ENCODE data around the gene CCDC33. TPM values are rescaled to one million over a fixed set of nuclear protein-coding genes. Genes with fewer than 3 reads are reported as not detected.

The CCDC33 gene
- total and polyA plus RNA-seq, 2 donors from 2014 or later = 0.63 TPM; not detected in 1

GRCh38 chr15:74283368-74283767 is 47.2 kb downstream of the CCDC33 start:
- H3K4me1 ChIP-seq (ENCODE audit: control insufficient read depth in 2 of 3, insufficient read depth in 2 of 3, low read depth in 1 of 3, low read length in 3 of 3) = no peaks in the 10 kb centered on the region
- no peak for FAIRE-seq
- no peaks in the 10 kb centered on the region for H3K36me3 ChIP-seq (ENCODE audit: control insufficient read depth in 2 of 3, insufficient read depth in 3 of 3, low read length in 3 of 3)
- no peaks in the 10 kb centered on the region for H3K9me3 ChIP-seq (ENCODE audit: control insufficient read depth in 2 of 3, insufficient read depth in 1 of 3, low read length in 3 of 3)
- no peak overlapping the region for H3K4me3 ChIP-seq (ENCODE audit: low read length in 3 of 3)
- TF ChIP-seq, protein P1, sequence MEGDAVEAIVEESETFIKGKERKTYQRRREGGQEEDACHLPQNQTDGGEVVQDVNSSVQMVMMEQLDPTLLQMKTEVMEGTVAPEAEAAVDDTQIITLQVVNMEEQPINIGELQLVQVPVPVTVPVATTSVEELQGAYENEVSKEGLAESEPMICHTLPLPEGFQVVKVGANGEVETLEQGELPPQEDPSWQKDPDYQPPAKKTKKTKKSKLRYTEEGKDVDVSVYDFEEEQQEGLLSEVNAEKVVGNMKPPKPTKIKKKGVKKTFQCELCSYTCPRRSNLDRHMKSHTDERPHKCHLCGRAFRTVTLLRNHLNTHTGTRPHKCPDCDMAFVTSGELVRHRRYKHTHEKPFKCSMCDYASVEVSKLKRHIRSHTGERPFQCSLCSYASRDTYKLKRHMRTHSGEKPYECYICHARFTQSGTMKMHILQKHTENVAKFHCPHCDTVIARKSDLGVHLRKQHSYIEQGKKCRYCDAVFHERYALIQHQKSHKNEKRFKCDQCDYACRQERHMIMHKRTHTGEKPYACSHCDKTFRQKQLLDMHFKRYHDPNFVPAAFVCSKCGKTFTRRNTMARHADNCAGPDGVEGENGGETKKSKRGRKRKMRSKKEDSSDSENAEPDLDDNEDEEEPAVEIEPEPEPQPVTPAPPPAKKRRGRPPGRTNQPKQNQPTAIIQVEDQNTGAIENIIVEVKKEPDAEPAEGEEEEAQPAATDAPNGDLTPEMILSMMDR (IDR thresholded peaks at IDR 0.05; ENCODE audit: borderline replicate concordance, extremely low read depth, insufficient read depth) = no peak
- DNase-seq = peak in 3 of 5 donors; percentile 59 to 77 (median 67)
- intact Hi-C loops (cut with DNase I) = no loop called here
- H3K9ac ChIP-seq (ENCODE audit: low read length in 3 of 3) = no peak overlapping the region
- H3K27ac ChIP-seq (ENCODE audit: low read depth in 2 of 2, low read length in 2 of 2) = no peak overlapping the region
- H3K27me3 ChIP-seq (ENCODE audit: control insufficient read depth, insufficient read depth, low read length) = no peaks in the 10 kb centered on the region

DNA sequence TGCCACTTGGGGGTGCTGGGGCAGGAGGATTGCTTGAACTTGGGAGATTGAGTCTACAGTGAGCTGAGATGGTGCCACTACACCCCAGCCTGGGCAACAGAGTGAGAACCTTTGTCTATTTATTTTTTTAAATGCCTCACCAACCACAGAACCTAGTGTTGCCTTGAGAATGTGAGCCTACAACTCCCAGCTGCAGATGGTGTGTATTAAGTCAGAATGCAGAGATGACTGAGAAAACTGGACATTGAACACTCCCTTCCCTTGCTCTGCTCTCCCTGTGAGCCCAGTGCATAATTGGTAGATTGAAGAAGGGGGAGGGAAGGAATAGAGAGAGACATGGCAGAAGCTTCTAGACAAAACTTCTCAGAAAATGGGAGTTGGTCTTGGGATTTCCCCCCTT is 53.5 kb downstream of the CCDC33 start:
- H3K27me3 ChIP-seq (ENCODE audit: control insufficient read depth, insufficient read depth, low read length) = no peaks in the 10 kb centered on the region
- FAIRE-seq = no peak
- intact Hi-C loops (cut with DNase I) = no loop called here

DNA sequence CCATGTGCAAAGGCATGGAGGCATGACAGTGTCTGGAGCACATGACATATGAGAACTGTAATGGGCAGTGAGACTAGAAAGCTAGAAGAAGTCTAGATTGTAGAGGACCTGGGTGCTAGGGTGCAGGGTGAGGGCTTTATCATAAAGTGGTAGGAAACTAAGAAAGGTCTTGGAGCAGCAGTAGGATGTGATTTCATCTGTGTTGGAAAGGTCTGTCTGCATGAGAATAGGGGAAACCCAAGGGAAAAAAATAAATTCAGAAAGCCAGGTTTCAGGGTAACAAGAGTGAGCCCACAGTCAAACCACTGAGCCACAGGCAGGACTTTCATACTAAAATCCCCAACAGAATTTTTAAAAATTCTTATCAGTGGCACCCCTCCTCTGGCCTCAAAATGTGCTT is 54.5 kb downstream of the CCDC33 start:
- no peaks in the 10 kb centered on the region for H3K36me3 ChIP-seq (ENCODE audit: control insufficient read depth in 2 of 3, insufficient read depth in 3 of 3, low read length in 3 of 3)
- H3K27ac ChIP-seq (ENCODE audit: low read depth in 2 of 2, low read length in 2 of 2) = no peak overlapping the region
- intact Hi-C loops (cut with DNase I) = no loop called here
- no peaks in the 10 kb centered on the region for H3K27me3 ChIP-seq (ENCODE audit: control insufficient read depth, insufficient read depth, low read length)
- no peak for DNase-seq
- no peaks in the 10 kb centered on the region for H3K9me3 ChIP-seq (ENCODE audit: control insufficient read depth in 2 of 3, insufficient read depth in 1 of 3, low read length in 3 of 3)
- H3K4me1 ChIP-seq (ENCODE audit: control insufficient read depth in 2 of 3, insufficient read depth in 2 of 3, low read depth in 1 of 3, low read length in 3 of 3) = no peaks in the 10 kb centered on the region
- no peak overlapping the region for H3K4me3 ChIP-seq (ENCODE audit: low read length in 3 of 3)
- no peak for FAIRE-seq
- TF ChIP-seq, protein P1 (IDR thresholded peaks at IDR 0.05; ENCODE audit: borderline replicate concordance, extremely low read depth, insufficient read depth) = no peak
- H3K9ac ChIP-seq (ENCODE audit: low read length in 3 of 3) = no peak overlapping the region

More for the DNA sequence above, 53.5 kb downstream of the CCDC33 start:
- Histone ChIP-seq H3K9me3 (ENCODE audit: control insufficient read depth in 2 of 3, insufficient read depth in 1 of 3, low read length in 3 of 3) (no peaks in the 10 kb centered on the region), H3K4me3 (ENCODE audit: low read length in 3 of 3) (no peak overlapping the region), H3K36me3 (ENCODE audit: control insufficient read depth in 2 of 3, insufficient read depth in 3 of 3, low read length in 3 of 3) (no peaks in the 10 kb centered on the region), H3K27ac (ENCODE audit: low read depth in 2 of 2, low read length in 2 of 2) (no peak overlapping the region), H3K9ac (ENCODE audit: low read length in 3 of 3) (no peak overlapping the region), H3K4me1 (ENCODE audit: control insufficient read depth in 2 of 3, insufficient read depth in 2 of 3, low read depth in 1 of 3, low read length in 3 of 3) (no peaks in the 10 kb centered on the region)
- TF ChIP-seq, protein P1 (IDR thresholded peaks at IDR 0.05; ENCODE audit: borderline replicate concordance, extremely low read depth, insufficient read depth) = no peak
- no peak for DNase-seq
